GM21528 (cell line): ENCODE measurements around the gene ZNF827.

ENCODE experiments used
- ATAC-seq: cut with Tn5 transposase; IDR thresholded peaks from one replicate; pipeline ENCODE4 v1.9.1; 2021; ENCODE audit warnings: mild to moderate bottlenecking, moderate library complexity; ENCODE audit not compliant: unreplicated experiment, low FRiP score

The ZNF827 gene

DNA sequence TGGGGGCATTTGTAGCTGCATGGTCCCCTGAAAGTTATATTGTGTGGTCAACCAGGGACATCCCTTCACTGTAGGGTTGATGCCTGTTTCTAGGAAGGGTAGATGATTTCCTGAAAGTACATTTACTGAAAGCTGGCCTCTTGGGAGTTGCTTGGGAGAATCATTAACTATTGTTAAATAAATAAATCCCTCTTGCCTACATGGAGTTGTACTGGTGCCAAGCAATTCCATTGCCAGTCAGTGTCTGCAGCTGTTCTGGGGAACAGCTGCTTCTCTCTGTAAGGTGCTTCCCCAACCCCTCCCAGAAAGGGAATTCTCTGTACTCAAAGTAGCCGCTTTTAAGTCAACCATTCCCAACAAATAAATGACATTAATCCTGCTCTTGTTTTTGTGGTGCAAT lies 207.6 kb downstream of the ZNF827 start:
- ATAC-seq, result no peak

DNA sequence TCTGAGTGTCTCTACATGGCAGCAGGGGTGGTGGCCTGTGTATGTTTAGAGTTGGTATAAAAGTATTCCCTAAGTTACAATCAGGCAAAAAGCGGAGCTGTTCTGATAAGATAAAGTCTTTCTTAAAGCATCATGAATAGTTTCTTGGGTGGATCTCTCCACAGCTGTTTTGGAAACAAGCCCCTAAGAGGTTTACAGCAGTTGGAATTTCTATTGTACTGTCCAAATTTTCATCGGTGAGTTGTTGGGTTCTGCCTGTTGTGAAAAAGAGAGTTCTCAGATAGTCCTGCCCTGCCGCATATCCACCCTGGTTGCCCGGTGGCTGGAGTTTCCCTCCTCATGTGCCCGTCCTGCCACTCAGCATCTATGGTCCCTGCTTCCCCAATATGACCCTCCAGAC lies 208.6 kb downstream of the ZNF827 start:
- ATAC-seq, result no peak

DNA sequence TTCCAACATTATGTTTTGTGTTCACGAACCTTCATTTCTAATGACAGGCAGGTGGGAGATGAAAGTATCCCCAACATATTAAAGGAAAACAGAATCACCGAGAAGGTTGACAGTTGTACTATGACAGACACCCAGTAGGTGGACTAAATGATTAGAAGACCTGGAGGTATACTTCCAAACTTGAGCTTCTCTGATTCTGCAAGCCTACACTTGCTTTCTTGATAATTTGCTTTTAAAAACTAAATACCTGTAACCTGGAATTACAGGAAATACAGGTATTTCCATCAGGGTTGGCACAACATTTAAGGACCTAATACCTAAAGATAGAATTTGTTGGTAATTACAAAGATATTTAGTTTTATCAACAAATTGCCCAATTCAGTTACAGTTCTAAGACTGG lies 215.3 kb downstream of the ZNF827 start:
- ATAC-seq, result no peak

DNA sequence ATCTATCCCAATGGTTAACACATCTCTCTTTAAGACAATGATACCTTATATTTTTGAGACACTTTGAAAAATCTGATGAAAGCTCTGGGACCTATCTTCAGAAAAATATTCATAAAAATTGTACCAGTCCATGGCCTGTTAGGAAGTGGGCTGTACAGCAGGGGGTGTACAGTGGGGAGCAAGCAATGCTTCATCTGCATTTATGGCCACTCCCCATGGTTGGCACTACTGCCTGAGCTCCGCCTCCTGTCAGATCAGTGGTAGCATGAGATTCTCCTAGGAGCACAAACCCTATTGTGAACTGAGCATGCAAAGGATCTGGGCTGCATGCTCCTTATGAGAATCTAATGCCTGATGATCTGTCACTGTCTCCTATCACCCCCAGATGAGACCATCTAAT lies 216.1 kb downstream of the ZNF827 start:
- no peak for ATAC-seq

DNA sequence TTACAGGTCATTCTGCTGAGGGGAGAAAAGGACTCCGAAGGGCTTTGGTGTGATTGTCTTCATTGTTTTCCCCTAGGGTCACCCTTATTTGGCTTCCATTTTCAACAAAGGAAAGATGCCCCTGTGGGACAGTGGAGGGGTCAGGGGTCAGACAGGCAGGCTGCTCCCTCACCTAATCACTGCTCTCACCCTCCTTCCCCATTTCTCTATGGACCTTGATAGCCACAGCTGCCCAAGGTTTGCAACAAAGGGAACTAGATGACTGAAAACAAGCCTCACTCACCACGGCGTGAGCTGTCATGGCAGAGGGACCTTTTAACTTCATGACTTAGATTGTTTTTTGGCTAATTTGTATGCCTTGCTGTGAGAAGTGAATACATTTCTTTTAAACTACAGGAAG lies 218.0 kb downstream of the ZNF827 start:
- ATAC-seq, result no peak

DNA sequence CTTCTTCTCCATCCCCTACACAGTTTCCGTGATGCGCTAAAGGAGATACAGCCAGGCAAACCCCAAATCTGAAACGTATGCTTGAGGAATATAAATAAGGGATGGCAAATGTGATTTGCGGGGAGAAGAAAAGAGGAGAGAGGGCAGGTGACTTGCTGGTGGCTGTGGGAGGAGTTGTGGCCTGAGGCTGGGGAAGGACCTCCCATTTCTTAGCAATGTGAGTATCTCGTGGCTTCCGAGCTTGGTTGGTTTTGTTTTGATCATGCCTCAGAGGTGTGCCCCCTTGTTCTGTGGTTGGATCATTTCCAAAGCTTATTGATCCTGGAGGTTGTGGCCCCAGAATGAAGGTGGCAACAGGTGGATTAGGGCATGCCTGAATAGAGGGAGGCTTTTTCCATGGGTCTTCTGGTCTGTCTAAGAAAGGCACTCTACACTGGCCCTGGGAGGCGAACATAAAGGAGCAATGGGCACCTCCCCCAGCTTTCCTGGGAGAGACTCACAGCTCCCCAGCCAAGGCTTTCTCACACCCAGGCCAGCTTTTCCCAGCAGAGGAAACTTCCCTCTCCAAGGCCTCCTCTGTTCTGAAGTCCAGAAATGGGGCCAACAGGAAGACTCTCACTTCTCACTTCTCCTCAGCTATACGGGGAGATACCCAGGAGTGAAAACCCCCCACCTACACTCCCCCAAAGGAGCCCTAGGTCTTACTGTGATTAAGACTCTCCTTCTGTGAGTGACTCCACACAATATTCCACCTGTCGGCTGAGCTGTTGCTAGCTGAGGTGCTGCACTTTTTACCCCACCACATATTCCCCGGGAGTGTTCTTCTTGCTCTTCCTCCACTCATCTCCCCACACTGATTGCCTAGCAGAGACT lies 218.6 kb downstream of the ZNF827 start:
- ATAC-seq, result no peak

DNA sequence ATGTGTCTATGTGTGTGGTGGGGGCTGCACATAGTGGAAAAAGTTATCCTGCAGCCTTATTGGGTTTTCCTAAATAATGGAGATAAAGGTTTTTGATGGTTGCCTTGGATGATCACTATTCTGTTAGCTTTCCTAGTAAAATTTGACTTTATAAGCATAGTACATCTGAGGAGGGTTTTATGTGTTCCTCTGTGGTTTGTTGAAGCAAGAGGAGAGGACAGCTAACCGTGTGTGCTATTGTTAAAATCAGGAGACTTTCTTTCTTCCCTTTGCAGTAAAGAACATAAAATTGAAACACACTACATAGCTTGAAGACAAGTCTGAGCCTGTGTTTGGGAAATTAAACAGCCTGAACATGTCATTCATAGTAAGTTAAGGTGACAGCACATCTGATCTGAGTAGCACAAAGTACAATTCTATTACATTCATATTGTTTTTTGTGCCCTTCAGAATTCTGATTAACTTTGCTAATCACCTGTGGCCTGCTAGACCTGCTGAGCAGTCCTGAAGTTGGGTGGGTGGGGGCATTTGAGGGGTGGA lies 221.9 kb downstream of the ZNF827 start:
- no peak for ATAC-seq

DNA sequence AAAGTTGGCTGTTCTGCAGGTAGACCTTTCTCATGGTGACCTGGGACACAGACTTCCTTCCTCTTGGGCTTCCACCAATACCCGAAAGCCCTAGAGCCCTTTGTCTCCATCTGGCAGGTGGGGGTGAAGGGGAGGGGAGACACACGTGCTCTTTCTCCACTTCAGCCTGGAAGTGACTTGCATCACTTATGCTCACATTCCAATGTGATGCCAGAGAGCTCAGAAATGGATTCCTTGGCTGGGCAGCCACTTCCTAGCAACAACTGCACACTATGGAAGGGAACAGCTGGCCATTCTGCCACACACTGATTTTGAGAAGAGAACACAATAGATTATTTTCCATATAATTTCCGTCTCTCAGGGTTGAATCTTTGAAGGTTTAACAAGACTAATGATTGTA lies 222.4 kb downstream of the ZNF827 start:
- ATAC-seq, result no peak

DNA sequence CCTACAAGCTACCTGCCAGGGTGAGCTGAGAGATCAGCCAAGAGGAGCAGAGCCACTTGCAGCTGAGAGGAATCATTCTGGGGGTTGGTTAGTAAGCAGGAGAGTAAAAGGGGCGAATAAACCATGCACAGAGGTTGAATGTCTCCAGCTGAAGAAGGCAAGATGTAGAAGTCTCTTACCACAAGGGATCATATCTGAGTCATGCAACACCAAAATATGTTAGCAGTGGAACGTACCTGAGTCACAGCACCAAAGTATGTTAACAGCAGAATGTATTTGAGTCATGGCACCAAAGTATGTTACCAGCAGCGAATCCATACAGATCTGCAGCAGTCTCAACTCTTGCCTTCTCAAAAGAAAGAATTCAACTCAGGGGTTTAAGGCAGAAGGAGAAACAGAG lies 228.8 kb downstream of the ZNF827 start:
- peak; percentile 67 for ATAC-seq

DNA sequence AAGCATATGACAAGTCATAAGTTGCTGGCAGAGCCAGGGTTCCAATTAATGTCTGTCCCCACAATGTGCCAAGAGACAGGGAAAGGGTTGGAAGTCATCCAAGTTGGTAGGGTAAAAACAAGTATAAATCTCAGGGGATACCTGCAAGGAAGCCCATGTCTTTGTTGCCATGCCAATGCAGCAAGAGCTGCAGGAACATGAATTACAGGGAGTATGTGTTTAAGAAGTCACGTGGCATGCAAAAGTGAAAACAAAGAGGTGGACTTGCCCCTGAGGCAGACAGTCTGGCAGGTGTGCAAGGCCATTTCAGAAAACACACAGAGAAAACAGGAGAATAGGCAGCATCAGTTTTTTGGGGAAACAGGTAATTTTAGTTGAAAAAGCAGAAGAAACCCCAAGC lies 229.3 kb downstream of the ZNF827 start:
- ATAC-seq, result no peak
